ENCODE results near the gene PPM1E. TPM values are rescaled to one million over a fixed set of nuclear protein-coding genes. Genes with fewer than 3 reads are reported as not detected.

Gene PPM1E
- polyA plus RNA-seq, 3 donors = not detected

DNA sequence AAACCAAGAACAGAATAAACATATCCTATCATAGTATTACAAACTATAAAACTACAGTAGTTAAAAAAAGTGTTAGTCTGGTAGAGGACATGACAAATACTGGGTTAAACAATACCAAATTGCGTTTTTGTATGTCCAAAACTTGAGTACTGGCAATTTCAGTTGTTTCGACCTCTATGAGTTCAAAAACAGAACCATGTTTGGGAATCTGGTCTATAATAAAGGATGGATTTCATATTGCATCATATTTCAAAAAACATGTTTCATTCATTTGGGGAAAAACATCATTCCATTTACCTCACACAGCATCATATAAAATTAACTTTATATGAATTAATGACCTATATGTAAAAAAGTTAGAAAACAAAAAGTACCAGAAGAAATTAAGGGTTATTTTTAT lies 269.3 kb downstream of the PPM1E start:
- Histone ChIP-seq H2AFZ (ENCODE audit: insufficient read depth, low read depth, low read length, poor library complexity, severe bottlenecking) (no peak overlapping the region), H3K4me3 (replicated peaks in 1 of 3; ENCODE audit: low read depth in 2 of 3, low read length in 3 of 3) (no peak overlapping the region), H3K27me3 (ENCODE audit: control insufficient read depth in 2 of 2, insufficient read depth in 2 of 2, low read length in 2 of 2) (no peaks in the 10 kb centered on the region), H3K9me3 (replicated peaks in 1 of 2; ENCODE audit: control insufficient read depth in 1 of 2, insufficient read depth in 1 of 2, low read length in 2 of 2) (no peaks in the 10 kb centered on the region), H4K20me1 (ENCODE audit: insufficient read depth, low read length) (no peaks in the 10 kb centered on the region), H3K36me3 (replicated peaks in 1 of 2; ENCODE audit: control insufficient read depth in 1 of 2, insufficient read depth in 2 of 2, low read length in 2 of 2) (peaks cover 0 to 23% of the 10 kb centered on the region in 2 donors), H3K9ac (ENCODE audit: insufficient read depth, low read length, poor library complexity, severe bottlenecking) (no peak overlapping the region), H3K4me2 (replicated peaks; ENCODE audit: extremely low read depth, low read length, poor library complexity, severe bottlenecking) (no peak overlapping the region), H3K79me2 (ENCODE audit: insufficient read depth, low read length) (no peaks in the 10 kb centered on the region), H3K27ac (ENCODE audit: low read depth in 1 of 2, low read length in 2 of 2) (no peak overlapping the region), H3K4me1 (ENCODE audit: control insufficient read depth in 1 of 2, insufficient read depth in 2 of 2, low read length in 2 of 2) (peaks cover 16 to 19% of the 10 kb centered on the region in 2 donors)
- no peak for DNase-seq
- Mint-ChIP-seq H3K27me3 (ENCODE audit: low read depth in 3 of 3) (peaks cover 0 to 3% (median 0%) of the 10 kb centered on the region in 3 donors), H3K9me3 (peaks cover 0 to 5% (median 2%) of the 10 kb centered on the region in 7 donors), H3K4me1 (peaks cover 19% of the 10 kb centered on the region), H3K36me3 (peaks cover 14 to 22% of the 10 kb centered on the region in 2 donors), H3K27ac (no peak overlapping the region), H3K4me3 (no peak overlapping the region)
- TF ChIP-seq, protein P1, sequence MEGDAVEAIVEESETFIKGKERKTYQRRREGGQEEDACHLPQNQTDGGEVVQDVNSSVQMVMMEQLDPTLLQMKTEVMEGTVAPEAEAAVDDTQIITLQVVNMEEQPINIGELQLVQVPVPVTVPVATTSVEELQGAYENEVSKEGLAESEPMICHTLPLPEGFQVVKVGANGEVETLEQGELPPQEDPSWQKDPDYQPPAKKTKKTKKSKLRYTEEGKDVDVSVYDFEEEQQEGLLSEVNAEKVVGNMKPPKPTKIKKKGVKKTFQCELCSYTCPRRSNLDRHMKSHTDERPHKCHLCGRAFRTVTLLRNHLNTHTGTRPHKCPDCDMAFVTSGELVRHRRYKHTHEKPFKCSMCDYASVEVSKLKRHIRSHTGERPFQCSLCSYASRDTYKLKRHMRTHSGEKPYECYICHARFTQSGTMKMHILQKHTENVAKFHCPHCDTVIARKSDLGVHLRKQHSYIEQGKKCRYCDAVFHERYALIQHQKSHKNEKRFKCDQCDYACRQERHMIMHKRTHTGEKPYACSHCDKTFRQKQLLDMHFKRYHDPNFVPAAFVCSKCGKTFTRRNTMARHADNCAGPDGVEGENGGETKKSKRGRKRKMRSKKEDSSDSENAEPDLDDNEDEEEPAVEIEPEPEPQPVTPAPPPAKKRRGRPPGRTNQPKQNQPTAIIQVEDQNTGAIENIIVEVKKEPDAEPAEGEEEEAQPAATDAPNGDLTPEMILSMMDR (IDR thresholded peaks at IDR 0.05) = no peak
- intact Hi-C loops (cut with micrococcal nuclease) = no loop called here
- WGBS (ENCODE audit: insufficient coverage) = no CpG with 5 or more reads among the region's 2 CpGs

DNA sequence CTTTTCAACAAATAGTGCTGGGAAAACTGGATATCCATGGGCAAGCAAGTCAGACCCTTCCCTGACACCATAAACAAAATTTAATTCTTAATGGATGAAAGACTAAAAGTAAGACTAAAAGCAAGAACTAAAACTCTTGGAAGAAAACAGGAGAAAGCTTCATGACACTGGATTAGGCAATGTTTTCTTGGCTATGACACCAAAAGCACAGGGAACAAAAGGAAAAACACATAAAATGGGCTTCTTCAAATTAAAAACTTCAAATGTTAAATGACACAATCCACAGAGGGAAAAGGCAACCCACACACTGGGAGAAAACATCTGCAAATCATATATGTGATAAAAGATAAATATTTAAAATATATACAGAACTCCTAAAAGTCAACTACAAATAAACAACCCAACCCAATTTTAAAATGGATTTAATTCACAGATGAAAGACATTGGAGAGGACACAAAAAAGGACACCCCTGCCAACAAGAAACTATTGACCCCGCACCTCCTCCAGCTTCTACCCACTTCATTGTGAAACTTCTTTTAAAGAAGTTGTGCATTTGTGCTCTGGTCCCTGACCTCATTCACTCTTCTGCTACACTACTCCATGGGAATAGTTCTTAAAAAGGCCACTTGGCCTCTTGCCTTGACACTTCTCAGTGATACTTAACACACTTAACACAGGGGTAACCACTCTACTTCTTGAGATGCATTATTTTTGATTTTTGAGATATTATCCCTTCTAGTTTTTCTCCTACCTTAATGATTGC lies 270.7 kb downstream of the PPM1E start:
- H3K27me3 ChIP-seq (ENCODE audit: control insufficient read depth in 2 of 2, insufficient read depth in 2 of 2, low read length in 2 of 2) = no peaks in the 10 kb centered on the region
- WGBS (ENCODE audit: insufficient coverage) = 100% methylated on average over 1 of the region's 1 CpG

More for the DNA sequence above, 270.7 kb downstream of the PPM1E start:
- peaks cover 0 to 2% (median 0%) of the 10 kb centered on the region in 7 donors for H3K9me3 Mint-ChIP-seq
- Histone ChIP-seq H3K4me2 (replicated peaks; ENCODE audit: extremely low read depth, low read length, poor library complexity, severe bottlenecking) (no peak overlapping the region), H2AFZ (ENCODE audit: insufficient read depth, low read depth, low read length, poor library complexity, severe bottlenecking) (no peak overlapping the region), H3K9me3 (replicated peaks in 1 of 2; ENCODE audit: control insufficient read depth in 1 of 2, insufficient read depth in 1 of 2, low read length in 2 of 2) (no peaks in the 10 kb centered on the region), H3K36me3 (replicated peaks in 1 of 2; ENCODE audit: control insufficient read depth in 1 of 2, insufficient read depth in 2 of 2, low read length in 2 of 2) (peaks cover 0 to 21% of the 10 kb centered on the region in 2 donors), H4K20me1 (ENCODE audit: insufficient read depth, low read length) (no peaks in the 10 kb centered on the region), H3K9ac (ENCODE audit: insufficient read depth, low read length, poor library complexity, severe bottlenecking) (no peak overlapping the region), H3K4me3 (replicated peaks in 1 of 3; ENCODE audit: low read depth in 2 of 3, low read length in 3 of 3) (no peak overlapping the region), H3K27ac (ENCODE audit: low read depth in 1 of 2, low read length in 2 of 2) (no peak overlapping the region), H3K79me2 (ENCODE audit: insufficient read depth, low read length) (no peaks in the 10 kb centered on the region), H3K4me1 (ENCODE audit: control insufficient read depth in 1 of 2, insufficient read depth in 2 of 2, low read length in 2 of 2) (peaks cover 16 to 19% of the 10 kb centered on the region in 2 donors)
- H3K36me3 Mint-ChIP-seq = peaks cover 17 to 19% of the 10 kb centered on the region in 2 donors
- H3K4me3 Mint-ChIP-seq = no peak overlapping the region
- peak overlapping the region in 2 of 7 donors; percentile 9 to 43 for H3K27ac Mint-ChIP-seq
- intact Hi-C loops (cut with micrococcal nuclease) = no loop called here
- H3K27me3 Mint-ChIP-seq (ENCODE audit: low read depth in 3 of 3) = peaks cover 0 to 3% (median 0%) of the 10 kb centered on the region in 3 donors
- no peak for DNase-seq
- TF ChIP-seq, protein P1 (IDR thresholded peaks at IDR 0.05) = no peak
- peaks cover 19% of the 10 kb centered on the region for H3K4me1 Mint-ChIP-seq

All from CD14-positive monocyte (primary cell).